Choroid plexus epithelial cell (primary cell): Measurements from ENCODE around the gene GNB1.

Source experiments
- DNase-seq: peaks from one replicate; pipeline ENCODE4 v3.0.0-alpha.2; 2010; ENCODE audit warnings: low read depth
- H3K4me3 ChIP-seq: 2 replicates; pipeline ENCODE4 v1.5.1; 2011; ENCODE audit warnings: low read depth, mild to moderate bottlenecking, control low read depth, low read length, moderate library complexity
- TF ChIP-seq, protein P1 (sequence below): conservative IDR thresholded peaks from 2 replicates; pipeline ENCODE4 v1.5.1; 2011; ENCODE audit warnings: low read depth, mild to moderate bottlenecking, control low read depth, inconsistent platforms, low read length, moderate library complexity

Gene GNB1

DNA sequence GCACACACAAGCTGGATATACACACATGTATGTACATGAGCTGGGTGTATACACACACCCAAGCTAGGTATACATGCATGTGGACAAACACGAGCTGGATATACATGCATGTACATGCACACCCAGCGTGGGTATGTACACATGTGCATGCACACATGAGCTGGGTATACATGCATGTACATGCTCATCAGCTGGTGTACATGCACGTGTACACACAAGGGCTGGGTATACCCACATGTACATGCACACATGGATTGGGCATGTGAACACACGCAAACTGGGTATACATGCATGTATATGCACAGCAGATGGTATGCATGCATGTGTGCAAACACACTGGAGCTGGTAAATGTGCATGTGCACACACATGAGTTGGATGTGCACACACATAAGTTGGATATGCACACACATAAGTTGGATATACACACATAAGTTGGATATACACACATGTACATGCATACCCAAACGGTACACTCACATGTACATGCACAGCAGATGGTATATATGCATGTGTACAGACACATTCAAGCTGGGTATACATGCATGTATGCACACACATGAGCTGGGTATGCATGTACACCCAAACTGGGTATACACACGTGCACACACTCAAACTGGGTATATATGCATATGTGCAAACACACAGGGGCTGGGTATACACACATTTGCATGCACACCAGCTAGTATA is 7.5 kb upstream of the GNB1 start:
- no peak overlapping the region for H3K4me3 ChIP-seq
- no peak for DNase-seq

DNA sequence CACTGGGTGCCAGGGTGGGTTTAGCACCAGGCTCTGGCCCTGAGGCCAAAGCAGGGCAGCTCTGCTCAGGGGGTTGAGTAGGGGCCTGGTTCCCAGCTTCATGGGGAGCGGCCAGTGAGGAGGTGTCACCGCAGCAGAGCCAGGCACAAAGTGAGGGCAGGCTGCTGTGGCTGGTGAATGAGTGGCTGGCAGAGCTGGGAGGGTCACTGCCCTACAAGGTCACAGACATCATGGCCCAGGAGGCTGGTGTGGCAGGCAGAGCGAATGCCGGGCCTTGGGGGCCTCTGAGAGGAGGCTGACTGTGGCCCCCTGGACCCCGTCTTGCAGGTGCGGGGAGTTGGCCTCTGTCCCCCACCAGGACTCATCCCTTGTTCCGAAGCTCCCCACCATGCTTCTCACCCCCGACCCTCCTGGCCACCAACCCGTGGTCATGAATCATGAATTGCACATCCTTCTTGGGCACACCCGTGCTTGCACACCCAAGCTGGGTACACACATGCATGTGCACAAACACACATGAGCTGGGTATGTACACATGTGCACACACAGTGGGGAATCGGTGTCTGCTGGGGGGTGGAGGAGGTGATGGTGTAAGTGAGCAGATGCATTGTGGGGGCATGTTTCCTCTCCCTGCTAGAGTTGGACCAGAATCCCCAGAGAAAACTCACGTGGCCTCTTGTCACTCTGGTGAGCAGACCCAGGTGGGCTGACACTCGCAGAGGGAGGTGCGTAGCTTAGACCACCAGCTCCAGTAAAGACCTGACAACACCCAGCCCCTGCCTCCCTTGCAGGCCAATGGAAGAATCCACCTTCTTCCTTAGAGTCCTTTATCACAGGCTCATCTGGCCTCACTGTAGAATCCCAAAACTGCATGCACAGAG is 4.8 kb upstream of the GNB1 start:
- no peak for DNase-seq
- TF ChIP-seq, protein P1, sequence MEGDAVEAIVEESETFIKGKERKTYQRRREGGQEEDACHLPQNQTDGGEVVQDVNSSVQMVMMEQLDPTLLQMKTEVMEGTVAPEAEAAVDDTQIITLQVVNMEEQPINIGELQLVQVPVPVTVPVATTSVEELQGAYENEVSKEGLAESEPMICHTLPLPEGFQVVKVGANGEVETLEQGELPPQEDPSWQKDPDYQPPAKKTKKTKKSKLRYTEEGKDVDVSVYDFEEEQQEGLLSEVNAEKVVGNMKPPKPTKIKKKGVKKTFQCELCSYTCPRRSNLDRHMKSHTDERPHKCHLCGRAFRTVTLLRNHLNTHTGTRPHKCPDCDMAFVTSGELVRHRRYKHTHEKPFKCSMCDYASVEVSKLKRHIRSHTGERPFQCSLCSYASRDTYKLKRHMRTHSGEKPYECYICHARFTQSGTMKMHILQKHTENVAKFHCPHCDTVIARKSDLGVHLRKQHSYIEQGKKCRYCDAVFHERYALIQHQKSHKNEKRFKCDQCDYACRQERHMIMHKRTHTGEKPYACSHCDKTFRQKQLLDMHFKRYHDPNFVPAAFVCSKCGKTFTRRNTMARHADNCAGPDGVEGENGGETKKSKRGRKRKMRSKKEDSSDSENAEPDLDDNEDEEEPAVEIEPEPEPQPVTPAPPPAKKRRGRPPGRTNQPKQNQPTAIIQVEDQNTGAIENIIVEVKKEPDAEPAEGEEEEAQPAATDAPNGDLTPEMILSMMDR = no peak
- no peak overlapping the region for H3K4me3 ChIP-seq

More for the DNA sequence above, 7.5 kb upstream of the GNB1 start:
- TF ChIP-seq, protein P1 = no peak

GRCh38 chr1:1895060-1895418 is 4.2 kb upstream of the GNB1 start:
- no peak for DNase-seq
- TF ChIP-seq, protein P1 = no peak
- H3K4me3 ChIP-seq = no peak overlapping the region

DNA sequence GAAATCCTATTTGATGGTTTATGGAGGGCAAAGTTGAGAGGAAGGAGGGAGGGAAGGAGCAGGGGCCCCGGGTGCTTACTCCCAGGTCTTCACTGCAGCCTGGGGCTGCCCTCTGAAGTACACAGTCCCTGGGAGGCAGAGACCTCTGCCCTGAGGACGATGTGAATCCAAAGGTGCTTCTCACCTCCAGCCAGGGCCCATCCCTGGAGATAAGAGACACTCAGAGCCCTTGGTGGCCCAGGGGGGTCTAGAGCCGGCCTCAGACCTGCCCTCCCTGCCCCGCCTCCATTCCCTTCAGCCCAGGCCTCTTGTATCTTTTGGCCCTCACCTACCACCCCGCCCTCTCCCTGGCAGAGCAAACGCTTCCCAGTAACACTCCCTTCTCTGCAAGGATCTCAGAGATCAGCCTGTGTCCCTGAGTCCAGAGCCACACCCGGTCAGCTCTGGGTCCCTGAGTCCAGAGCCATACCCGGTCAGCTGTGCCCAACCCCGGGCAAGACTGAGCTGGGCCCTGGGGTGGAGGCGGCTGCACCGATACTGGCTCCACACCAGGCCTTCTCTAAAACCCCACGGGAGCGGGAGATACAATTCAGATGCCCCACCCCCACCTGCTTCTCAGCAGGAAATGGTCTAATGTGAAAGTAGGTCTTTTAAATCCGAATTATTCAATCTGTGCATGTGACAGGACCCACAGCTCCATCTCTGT is 3.6 kb upstream of the GNB1 start:
- TF ChIP-seq, protein P1 = no peak
- no peak overlapping the region for H3K4me3 ChIP-seq
- DNase-seq = no peak

DNA sequence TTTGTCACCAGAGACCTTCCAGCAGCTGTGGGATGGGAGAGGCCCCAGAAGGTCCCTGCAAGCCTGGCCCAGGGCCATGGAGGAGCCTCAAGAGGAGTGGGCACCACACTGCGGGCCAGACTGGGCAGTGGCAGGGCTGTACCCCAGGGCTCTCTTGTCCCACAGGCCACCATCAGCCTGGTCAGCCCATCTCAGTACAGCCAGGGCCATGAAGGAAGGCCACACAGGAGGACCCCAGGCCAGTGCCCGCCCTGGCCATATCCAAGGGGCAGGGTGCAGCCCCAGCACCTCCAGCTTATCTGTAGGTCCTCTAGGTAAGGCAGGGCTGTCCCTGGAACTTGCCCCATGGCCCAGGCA is 3.1 kb upstream of the GNB1 start:
- no peak overlapping the region for H3K4me3 ChIP-seq
- DNase-seq = no peak

DNA sequence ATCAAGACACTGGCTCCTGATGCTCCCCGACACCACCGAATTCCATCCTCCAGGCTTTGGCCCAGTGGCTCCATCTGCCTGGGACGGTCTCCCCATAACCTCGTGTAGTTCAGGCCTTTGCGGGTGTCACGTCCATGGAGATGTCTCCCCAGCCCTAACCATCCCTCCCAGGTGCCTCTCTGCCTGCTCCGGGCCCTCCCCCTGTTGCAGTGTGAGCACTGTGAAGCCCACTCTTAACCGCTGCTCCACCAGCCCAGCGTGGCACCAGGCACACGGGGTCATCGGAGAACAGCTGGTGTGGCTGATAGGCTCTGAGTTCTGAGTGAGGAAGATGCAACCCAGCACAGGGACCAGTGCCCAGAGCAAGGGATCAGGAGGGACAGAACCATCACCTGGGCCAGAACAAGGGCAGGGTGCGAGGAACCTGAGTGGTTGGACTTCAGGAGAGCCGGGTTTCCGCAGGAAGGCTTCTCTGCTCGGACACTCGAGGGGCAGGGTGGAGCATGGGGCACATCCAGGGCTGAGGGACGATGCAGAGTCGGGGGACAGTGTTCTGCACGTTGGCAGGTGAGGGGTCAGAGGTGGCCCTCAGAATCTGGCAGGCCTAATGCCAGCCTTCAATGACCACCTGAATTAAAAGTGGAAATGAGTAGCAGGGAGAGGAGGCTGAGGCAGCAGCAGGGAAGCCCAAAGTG is 2.6 kb upstream of the GNB1 start:
- no peak for DNase-seq
- no peak overlapping the region for H3K4me3 ChIP-seq
- TF ChIP-seq, protein P1 = no peak

More for the DNA sequence above, 3.1 kb upstream of the GNB1 start:
- TF ChIP-seq, protein P1 = no peak
